ENCODE data around the gene MED12L. TPM values are rescaled to one million over a fixed set of nuclear protein-coding genes. Genes with fewer than 3 reads are reported as not detected.
A peak's percentile ranks its signal among the peaks of the same experiment; 100 is the strongest.

The MED12L gene
- total and polyA plus RNA-seq, 2 experiments from 2014 or later, result 0.07 to 2.7 TPM

DNA sequence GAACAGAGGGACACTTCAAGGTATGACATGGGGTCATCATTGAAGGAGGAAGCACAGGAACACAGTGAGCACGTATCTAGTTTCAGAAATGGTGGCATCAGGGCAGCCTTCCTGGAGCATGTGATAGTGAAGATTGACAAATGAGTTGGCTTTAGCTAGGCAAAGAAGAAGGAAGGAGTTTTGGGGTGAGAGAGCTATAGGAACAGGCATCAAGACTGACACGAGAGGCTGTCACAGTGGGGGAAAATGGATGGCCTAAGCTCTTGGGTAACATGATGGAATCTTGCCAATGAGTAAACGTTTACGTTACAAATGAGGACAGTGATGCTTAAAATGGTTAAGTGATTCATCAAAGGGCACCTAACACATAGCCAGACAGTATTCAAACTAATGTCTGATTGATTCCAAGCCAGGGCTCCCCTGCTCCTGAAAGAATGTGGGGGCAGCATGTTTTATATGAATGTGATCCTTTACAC is 140.7 kb downstream of the MED12L start:
- H3K27ac ChIP-seq, result no peak overlapping the region
- peak; percentile 44 for DNase-seq (ENCODE audit: low spot score)

GRCh38 chr3:151226825-151227224 is 141.4 kb downstream of the MED12L start:
- TF ChIP-seq, protein P1, sequence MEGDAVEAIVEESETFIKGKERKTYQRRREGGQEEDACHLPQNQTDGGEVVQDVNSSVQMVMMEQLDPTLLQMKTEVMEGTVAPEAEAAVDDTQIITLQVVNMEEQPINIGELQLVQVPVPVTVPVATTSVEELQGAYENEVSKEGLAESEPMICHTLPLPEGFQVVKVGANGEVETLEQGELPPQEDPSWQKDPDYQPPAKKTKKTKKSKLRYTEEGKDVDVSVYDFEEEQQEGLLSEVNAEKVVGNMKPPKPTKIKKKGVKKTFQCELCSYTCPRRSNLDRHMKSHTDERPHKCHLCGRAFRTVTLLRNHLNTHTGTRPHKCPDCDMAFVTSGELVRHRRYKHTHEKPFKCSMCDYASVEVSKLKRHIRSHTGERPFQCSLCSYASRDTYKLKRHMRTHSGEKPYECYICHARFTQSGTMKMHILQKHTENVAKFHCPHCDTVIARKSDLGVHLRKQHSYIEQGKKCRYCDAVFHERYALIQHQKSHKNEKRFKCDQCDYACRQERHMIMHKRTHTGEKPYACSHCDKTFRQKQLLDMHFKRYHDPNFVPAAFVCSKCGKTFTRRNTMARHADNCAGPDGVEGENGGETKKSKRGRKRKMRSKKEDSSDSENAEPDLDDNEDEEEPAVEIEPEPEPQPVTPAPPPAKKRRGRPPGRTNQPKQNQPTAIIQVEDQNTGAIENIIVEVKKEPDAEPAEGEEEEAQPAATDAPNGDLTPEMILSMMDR (IDR thresholded peaks at IDR 0.05; ENCODE audit: poor library complexity), result no peak
- no peak for TF ChIP-seq EZH2phosphoT487 (IDR thresholded peaks at IDR 0.05; ENCODE audit: low read depth, severe bottlenecking, unreplicated experiment)
- no peak for TF ChIP-seq EZH2 (IDR thresholded peaks at IDR 0.05; ENCODE audit: borderline replicate concordance)
- 85% methylated on average over 5 of the region's 5 CpGs for WGBS (ENCODE audit: low lambda C conversion rate, missing lambda C conversion rate)
- Histone ChIP-seq H2AFZ (no peak overlapping the region), H3K4me1 (ENCODE audit: insufficient read depth) (peaks cover 13% of the 10 kb centered on the region), H3K4me3 (no peak overlapping the region), H3K36me3 (replicated peaks; ENCODE audit: insufficient read depth, low read depth) (no peaks in the 10 kb centered on the region), H3K9me2 (replicated peaks; ENCODE audit: insufficient read depth) (no peaks in the 10 kb centered on the region), H3K27ac (peak overlapping the region; percentile 10), H3K79me2 (no peaks in the 10 kb centered on the region), H3K9me3 (ENCODE audit: low read depth) (no peaks in the 10 kb centered on the region), H3K27me3 (no peaks in the 10 kb centered on the region), H4K20me1 (ENCODE audit: insufficient read depth, poor library complexity, severe bottlenecking) (no peaks in the 10 kb centered on the region), H3K4me2 (no peak overlapping the region)
- no peak for DNase-seq (ENCODE audit: low spot score)

More for the DNA sequence above, 140.7 kb downstream of the MED12L start:
- no peak overlapping the region for H3K4me2 ChIP-seq
- H3K4me3 ChIP-seq, result no peak overlapping the region
- WGBS (ENCODE audit: low lambda C conversion rate, missing lambda C conversion rate), result 57% methylated on average over 4 of the region's 4 CpGs
- TF ChIP-seq EZH2phosphoT487 (IDR thresholded peaks at IDR 0.05; ENCODE audit: low read depth, severe bottlenecking, unreplicated experiment) (no peak), EZH2 (IDR thresholded peaks at IDR 0.05; ENCODE audit: borderline replicate concordance) (no peak)
- TF ChIP-seq, protein P1 (IDR thresholded peaks at IDR 0.05; ENCODE audit: poor library complexity), result no peak
- no peaks in the 10 kb centered on the region for H3K36me3 ChIP-seq (replicated peaks; ENCODE audit: insufficient read depth, low read depth)
- H3K9me2 ChIP-seq (replicated peaks; ENCODE audit: insufficient read depth), result no peaks in the 10 kb centered on the region
- H3K9me3 ChIP-seq (ENCODE audit: low read depth), result no peaks in the 10 kb centered on the region
- H2AFZ ChIP-seq, result no peak overlapping the region
- H3K4me1 ChIP-seq (ENCODE audit: insufficient read depth), result peaks cover 13% of the 10 kb centered on the region
- no peaks in the 10 kb centered on the region for H4K20me1 ChIP-seq (ENCODE audit: insufficient read depth, poor library complexity, severe bottlenecking)
- H3K27me3 ChIP-seq, result no peaks in the 10 kb centered on the region
- no peaks in the 10 kb centered on the region for H3K79me2 ChIP-seq

DNA sequence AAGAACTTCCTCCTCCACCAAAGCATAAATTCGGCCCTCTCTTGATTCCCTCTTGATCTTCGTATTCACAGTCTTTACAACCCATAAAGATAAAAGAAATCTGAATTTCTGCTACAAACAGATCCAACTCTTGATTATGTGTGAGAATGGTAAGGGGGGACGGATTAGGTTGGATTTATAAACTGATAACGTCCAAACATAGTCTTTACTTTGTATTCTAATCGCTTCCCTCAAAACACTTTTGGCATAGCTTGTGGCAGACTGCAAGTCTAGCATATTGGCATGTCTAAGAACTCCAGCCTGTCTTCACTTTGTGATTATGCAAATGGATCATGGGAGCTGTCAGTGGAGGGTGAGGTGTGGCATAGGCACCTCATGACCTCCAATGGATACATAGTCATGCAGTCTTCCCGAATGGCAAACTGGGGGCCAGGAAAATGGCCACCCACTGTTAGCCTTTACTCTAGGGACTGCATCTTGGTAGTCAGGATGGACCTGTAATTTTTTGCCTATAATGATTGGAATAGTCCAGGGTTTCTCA is 141.9 kb downstream of the MED12L start:
- H3K79me2 ChIP-seq, result no peaks in the 10 kb centered on the region
- H4K20me1 ChIP-seq (ENCODE audit: insufficient read depth, poor library complexity, severe bottlenecking), result no peaks in the 10 kb centered on the region
- H3K27ac ChIP-seq, result peak overlapping the region; percentile 10
- H2AFZ ChIP-seq, result no peak overlapping the region
- H3K4me1 ChIP-seq (ENCODE audit: insufficient read depth), result peaks cover 13% of the 10 kb centered on the region
- no peaks in the 10 kb centered on the region for H3K9me2 ChIP-seq (replicated peaks; ENCODE audit: insufficient read depth)
- no peaks in the 10 kb centered on the region for H3K36me3 ChIP-seq (replicated peaks; ENCODE audit: insufficient read depth, low read depth)
- peak overlapping the region; percentile 17 for H3K4me2 ChIP-seq
- no peak overlapping the region for H3K4me3 ChIP-seq
- H3K9me3 ChIP-seq (ENCODE audit: low read depth), result no peaks in the 10 kb centered on the region
- no peak for DNase-seq (ENCODE audit: low spot score)
- WGBS (ENCODE audit: low lambda C conversion rate, missing lambda C conversion rate), result 72% methylated on average over 6 of the region's 6 CpGs
- TF ChIP-seq, protein P1 (IDR thresholded peaks at IDR 0.05; ENCODE audit: poor library complexity), result no peak
- TF ChIP-seq EZH2 (IDR thresholded peaks at IDR 0.05; ENCODE audit: borderline replicate concordance) (no peak), EZH2phosphoT487 (IDR thresholded peaks at IDR 0.05; ENCODE audit: low read depth, severe bottlenecking, unreplicated experiment) (no peak)
- H3K27me3 ChIP-seq, result no peaks in the 10 kb centered on the region
